GM19328 (cell line): ENCODE data around the gene TDO2.
"Not testable (repeated sequence)": the region's sequence is repeated elsewhere in the genome, so short reads cannot be mapped to it uniquely, and the experiment has no call there.

Source experiments
- ATAC-seq: cut with Tn5 transposase; IDR thresholded peaks from one replicate; pipeline ENCODE4 v1.9.1; 2021; ENCODE audit warnings: mild to moderate bottlenecking, moderate library complexity; ENCODE audit not compliant: unreplicated experiment

TDO2 gene

GRCh38 chr4:155903453-155903852, at the start of gene TDO2:
TDO2 (plus strand) TSS chr4:155903696; CDS start chr4:155903759, 63 bp downstream.
- no peak for ATAC-seq

GRCh38 chr4:155854582-155855226, 48.8 kb upstream of the TDO2 start:
- no peak for ATAC-seq

- ATAC-seq = no peak
Observed at GRCh38 chr4:155855897-155856296, 47.6 kb upstream of the TDO2 start.

- ATAC-seq = no peak
Observed at GRCh38 chr4:155866177-155866576, 37.3 kb upstream of the TDO2 start, which contains the start of gene ASIC5. ASIC5 (minus strand) TSS chr4:155866277; CDS start chr4:155866226, 51 bp downstream.

- no peak for ATAC-seq
Observed at GRCh38 chr4:155875878-155876277, 27.6 kb upstream of the TDO2 start.

- no peak for ATAC-seq
Observed at GRCh38 chr4:155877971-155878370, 25.5 kb upstream of the TDO2 start.

- no peak for ATAC-seq
Observed at GRCh38 chr4:155878611-155879010, 24.9 kb upstream of the TDO2 start.

GRCh38 chr4:155879767-155880166, 23.7 kb upstream of the TDO2 start:
- no peak for ATAC-seq

- no peak for ATAC-seq
Observed at GRCh38 chr4:155881555-155881954, 21.9 kb upstream of the TDO2 start.

GRCh38 chr4:155883895-155884294, 19.6 kb upstream of the TDO2 start:
- no peak for ATAC-seq

- no peak for ATAC-seq
Observed at GRCh38 chr4:155885666-155886065, 17.8 kb upstream of the TDO2 start.

GRCh38 chr4:155887045-155887444, 16.5 kb upstream of the TDO2 start:
- ATAC-seq = no peak

- no peak for ATAC-seq
Observed at GRCh38 chr4:155887847-155888570, 15.5 kb upstream of the TDO2 start.

- no peak for ATAC-seq
Observed at GRCh38 chr4:155889031-155889793, 14.3 kb upstream of the TDO2 start.

GRCh38 chr4:155889946-155890345, 13.6 kb upstream of the TDO2 start:
- ATAC-seq = no peak

GRCh38 chr4:155891058-155891457, 12.4 kb upstream of the TDO2 start:
- no peak for ATAC-seq

GRCh38 chr4:155898371-155898770, 5.1 kb upstream of the TDO2 start:
- not testable (repeated sequence) for ATAC-seq

- ATAC-seq = no peak
Observed at GRCh38 chr4:155899891-155900290, 3.6 kb upstream of the TDO2 start.

- no peak for ATAC-seq
Observed at GRCh38 chr4:155900381-155900780, 3.1 kb upstream of the TDO2 start.

GRCh38 chr4:155901013-155901412, 2.5 kb upstream of the TDO2 start:
- ATAC-seq = no peak

- no peak for ATAC-seq
Observed at GRCh38 chr4:155904331-155904730, 835 bp downstream of the TDO2 start.
